GM21447 (cell line): Measurements from ENCODE around the gene MCM8.

ENCODE experiments used
- ATAC-seq: cut with Tn5 transposase; IDR thresholded peaks from one replicate; pipeline ENCODE4 v1.9.1; 2021; ENCODE audit not compliant: unreplicated experiment

MCM8 gene

DNA sequence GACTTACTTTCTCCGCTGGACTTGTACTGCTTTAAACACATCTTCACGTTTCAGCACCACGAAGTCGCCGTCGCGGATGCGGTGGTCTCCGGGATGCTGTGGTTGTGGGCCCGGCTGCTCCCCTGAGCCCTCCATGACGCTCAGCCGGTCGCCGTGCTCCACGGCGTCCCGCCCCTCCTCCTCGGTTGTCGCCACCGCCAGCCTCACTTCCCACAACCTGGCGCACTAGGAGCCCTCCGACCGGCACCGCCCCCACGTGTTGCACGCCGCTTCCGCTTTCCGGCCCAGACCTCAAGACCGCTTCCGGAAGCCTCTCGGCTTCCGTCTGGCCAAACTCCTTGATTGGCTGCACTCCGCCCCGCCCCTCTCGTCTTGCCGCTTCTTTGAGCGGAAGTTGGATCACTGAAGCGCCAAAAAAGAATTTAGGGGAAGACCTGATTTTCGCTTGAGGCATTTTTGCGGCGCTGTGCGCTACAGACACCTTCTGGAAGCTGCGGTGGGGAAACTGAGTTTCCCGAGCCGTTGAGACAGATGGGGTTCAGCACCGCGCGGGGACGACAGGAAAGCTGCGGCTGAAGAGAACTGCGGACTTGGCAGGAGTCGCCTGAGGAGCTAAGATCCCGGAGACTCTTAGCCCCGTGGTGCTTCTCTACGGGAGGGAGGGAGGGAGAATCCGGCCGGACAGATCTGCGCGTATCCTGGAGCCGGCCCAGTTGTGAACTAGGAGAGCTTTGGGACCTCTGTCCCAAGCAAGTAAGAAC, at the start of gene MCM8, which contains the start of gene TRMT6:
TSS of gene MCM8 (plus strand) at position 382 of the 761 bp plus-strand sequence. CDS start 1,364 bp downstream, outside the sequence.
TSS of gene TRMT6 (minus strand) at position 263 of the 761 bp plus-strand sequence. CDS start at position 135, 128 bp downstream.
- ATAC-seq: peak; percentile 98

DNA sequence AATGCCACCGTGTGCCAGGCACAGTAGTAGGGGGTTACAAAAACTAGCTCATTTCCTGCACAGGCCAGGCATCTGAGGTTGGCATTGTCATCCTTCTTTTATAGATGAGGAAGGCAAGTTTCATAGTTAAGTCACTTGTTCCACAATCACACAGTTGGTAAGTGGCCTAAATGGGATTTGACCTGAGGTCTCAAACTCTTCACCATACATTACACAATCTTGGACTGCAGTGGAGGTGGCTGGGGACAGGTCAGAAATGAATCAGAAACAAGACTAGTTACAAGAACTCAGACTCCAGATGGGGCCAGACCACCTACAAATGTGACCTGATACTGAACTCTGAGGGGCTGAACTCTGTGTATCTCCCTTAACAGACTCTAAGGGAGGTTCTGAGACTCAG, 49.5 kb upstream of the MCM8 start:
- ATAC-seq: no peak

DNA sequence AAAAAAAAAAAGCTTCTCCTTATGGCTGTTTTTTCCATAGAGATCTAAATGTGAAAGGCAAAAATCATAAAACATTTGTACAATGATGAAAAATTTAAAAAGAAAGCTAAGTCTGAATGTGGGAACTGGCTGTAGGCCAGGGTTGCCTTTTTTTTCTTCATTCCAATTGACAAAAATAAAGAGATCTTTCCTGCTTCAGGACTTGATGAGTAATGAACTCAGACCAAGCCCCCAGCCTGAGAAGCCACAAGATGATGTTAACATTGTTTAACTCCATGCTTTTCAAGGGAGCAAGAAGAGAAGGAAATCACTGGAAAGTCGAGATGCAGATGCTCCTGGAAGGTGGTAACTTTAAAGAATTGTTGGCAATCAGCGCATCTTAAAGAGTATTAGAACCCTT, 41.5 kb upstream of the MCM8 start:
- no peak for ATAC-seq

DNA sequence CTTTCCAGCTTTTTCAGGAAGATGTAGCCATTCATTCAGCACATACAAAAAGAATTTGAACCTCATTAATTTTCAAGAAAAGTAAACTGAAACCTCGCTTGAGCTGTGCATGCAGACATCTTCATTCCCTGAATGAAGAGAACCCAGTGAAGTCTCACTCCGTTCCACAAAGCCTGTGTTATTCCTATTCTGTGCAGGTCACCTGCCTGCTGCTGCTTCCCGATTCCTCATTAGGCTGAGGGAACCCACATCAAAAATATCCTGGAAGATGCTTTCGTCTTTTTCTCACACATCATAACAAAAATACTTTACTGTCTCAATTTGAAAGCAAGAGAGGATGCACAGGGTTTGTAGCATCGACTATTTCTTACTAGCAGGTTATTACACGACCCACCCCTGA, 40.3 kb upstream of the MCM8 start:
- ATAC-seq: no peak

DNA sequence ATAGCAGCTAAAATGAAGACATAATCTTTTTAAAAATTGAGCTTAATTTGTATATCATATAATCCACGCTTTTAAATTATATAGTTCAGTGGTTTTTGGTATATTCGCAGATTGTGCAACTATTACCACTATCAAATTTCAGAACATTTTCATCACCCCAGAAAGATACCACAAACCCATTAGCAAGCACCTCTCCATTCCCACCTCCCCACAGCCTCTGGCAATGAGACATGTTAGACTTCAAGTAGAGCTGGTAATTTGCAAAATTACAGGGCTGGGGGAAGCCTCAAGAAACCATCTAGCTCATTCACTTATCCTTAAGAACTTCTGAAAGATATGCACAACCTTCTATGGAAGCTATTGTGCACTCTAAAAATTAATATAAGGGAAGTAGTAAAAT, 37.3 kb upstream of the MCM8 start:
- ATAC-seq: no peak

DNA sequence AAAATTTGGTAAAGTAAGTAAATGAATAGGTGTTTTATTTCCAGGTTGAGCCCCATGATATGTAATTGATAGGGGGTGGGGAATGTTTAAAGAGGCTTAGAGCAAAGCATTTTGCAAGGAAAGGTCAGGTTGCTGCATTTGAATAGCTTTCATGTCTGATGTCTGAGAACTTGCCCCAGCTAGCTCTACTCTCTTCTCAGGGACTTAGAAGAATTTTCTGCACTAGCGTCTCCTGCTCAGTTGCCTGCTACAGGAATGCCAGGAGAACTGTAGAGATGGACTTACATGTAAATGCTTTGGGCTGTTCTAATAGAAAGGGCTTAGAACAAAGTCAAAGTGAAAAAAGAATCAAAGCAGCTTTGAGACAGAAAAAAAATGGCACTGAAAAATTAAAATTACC, 35.6 kb upstream of the MCM8 start:
- no peak for ATAC-seq

DNA sequence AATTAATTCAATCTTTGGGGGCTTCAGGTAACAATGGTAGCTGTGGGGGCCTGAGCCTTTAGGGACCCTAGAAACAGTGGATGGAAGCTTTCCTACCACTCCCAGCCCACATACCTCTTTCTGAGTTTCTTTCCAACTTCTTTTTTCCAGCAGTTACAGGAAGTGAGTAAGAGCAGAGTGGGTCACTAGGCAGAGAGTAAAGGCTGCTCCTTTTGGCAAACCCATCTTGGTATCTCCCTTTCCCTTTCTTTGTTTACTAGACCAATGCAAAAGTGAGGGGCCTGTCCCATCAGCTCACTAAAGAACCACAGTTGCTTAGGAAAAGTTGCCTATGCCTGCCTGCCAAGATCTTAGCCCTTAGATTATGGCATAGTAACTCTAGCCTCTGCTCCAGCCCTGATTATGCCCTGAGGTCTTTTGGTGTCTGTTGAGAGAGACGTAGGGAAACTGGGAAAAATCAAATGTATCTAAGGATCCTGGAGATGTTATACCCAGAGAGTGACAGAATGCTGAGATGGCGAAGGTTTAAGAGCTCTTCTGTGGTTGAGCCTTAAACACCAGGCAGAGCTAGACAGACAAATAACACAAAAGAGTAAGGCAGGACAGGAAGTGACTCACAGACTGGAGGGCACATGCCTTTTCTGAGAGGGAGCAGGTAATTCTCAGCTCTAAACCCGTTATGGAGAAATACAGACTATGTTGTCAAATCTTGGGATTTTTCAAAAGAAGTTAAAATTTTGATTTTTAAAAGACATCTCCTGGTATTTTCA, 31.4 kb upstream of the MCM8 start:
- no peak for ATAC-seq

DNA sequence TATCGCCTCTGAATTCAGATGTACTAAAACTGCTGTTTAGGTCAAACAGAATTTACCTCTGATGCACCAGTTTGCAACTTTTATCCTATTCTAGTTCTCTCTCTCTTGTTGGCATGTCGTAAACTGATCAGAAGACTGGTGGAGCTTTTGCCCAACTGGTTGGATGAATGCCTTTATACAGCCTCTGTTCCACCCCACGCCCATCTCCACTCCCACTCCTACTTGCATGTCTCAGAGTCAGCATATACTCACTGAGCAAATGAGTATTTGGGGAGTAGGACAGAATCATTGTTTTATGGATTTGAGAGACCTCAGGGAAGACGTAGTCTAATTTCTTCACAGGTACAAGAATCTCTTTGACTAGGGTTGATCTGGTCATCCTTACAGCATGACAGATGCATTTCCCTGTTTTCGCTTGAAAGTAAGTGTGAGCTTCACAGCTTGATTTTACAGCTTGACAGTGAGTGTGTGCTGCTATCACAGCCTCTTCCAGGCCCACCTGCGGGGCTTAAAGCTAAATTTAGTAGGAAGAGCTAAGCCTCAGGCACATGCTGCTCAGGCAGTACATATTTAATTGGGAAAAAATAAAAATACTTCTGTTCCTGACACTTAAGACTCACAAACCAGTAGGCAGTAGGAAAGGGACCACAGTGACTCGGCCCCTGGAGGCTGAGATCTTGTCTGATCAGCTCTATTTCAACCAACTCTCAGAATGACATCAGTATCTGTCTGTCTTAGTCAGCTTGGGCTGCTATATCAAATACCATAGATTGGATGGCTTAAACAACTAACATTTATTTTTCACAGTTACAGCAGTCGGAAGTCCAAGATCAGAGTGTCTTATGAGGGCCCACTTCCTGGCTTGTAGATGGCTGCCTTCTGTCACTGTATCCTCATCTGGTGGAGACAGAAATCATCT, 30.6 kb upstream of the MCM8 start:
- no peak for ATAC-seq

DNA sequence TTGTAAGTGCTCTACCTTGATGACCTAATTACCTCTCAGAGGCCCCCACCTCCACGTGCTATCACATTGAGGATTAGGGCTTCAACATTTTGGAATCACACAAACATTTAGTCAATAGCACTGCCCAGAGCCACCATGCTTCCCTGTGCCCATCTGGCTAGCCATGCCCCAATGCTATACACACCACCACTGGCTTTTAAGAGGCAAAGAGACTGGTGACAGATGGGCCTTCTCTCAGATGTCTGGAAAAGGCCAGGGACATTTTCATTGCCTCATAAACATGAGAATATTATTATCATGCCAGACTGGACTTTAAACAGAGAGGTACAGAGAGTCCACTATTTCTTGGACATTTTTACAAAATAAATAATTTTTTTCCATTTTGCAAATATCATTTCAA, 29.9 kb upstream of the MCM8 start:
- no peak for ATAC-seq

DNA sequence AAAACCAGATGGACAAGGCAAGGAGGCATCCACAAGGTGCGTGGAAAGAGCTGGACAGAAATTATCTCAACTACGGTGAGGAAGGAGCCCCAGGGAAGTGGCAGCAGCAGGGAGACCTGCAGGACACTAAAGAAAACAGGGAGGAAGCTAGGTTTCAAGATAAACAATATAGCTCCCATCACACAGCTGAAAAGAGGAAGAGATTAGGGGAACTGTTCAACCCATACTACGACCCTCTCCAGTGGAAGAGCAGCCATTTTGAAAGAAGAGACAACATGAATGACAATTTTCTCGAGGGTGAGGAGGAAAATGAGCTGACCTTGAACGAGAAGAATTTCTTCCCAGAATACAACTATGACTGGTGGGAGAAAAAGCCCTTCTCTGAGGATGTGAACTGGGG, 27.0 kb upstream of the MCM8 start:
- no peak for ATAC-seq

DNA sequence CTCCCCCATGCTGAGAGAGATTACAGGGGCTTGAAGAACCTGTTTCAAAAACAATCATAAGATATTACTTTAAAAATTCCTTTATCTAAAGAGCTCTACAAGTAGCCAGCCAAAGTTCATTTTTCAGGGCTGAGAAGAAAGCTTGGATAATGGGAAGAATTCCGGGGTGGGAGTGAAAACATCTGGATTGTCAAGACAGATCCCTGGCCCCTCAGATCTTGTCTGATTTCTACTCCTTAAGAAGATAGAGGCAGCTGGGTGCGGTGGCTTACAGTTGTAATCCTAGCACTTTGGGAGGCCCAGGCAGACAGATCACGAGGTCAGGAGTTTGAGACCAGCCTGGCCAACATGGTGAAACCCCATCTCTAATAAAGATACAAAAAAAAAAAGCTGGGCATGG, 24.9 kb upstream of the MCM8 start:
- no peak for ATAC-seq

DNA sequence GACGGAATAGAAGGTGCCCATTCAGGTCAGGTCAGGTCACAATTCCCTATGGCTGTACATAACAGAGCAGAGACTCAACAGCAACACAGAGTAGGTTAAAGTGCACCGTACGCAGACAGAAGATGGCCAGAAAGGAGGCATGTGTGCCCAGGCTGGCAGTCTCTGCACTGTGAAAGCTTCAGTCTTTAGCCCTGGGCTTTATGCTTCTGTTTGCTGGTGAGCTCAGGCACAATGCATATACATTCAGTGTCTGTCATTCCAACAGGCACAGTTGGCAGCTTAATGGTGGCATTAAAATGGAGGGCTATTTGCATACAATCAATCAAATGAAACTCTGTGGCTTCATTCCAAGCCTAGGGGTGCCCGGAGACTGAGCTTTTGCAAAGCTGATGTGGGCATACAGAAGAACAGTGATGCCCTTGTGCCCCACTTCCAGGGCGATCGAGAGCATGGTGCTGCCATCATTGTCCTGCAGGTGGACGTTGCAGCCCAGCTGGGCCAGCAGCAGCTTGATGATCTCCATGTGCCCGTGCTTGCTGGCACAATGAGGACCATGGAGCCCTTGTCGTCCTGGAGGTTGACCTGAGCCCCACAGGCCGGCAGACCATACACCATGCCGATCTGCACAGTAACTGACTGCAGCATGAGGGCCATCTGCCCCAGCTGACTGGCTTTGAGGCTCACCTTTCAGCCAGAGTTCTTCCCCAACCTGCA, 22.5 kb upstream of the MCM8 start:
- no peak for ATAC-seq

DNA sequence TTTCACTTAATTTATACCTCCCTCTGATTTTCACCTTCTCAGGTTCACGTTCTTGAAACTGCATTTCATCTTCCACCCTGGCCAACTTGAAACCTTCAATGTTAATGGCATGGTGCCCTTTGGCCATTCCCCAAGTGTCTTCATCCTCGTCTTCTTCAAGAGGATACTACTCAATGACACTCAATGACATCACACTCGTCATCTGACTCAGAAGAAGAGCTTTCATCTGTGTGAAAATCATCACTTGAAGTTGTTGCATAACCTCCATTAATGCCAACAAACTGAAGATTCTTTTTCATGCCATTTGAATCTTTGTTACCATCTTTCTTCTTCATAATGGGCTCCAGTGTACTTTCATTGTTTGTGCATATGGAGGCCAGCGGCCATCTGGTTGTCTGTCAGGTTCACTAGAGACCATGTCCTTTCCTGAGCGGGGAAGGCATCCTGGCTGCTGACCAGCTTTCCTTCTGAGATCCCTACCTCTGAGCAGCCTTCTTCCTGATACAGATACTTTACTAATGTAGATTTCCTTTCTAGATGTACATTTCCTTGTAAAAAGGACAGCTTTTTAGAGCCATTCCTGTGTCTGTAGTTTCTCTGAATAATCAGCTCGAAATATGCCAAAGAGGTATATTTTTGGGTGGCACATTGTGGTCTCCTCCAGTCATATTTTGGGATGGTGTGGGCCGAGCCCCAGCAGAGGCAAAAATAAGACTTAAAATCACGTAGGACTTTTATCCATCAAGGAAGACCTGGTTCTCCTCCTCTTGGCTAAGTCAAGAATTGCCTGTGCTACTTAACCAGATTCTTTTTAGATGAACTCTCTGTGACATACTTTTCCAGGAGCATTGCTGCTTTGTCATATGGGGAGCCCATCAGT, 21.4 kb upstream of the MCM8 start:
- no peak for ATAC-seq

DNA sequence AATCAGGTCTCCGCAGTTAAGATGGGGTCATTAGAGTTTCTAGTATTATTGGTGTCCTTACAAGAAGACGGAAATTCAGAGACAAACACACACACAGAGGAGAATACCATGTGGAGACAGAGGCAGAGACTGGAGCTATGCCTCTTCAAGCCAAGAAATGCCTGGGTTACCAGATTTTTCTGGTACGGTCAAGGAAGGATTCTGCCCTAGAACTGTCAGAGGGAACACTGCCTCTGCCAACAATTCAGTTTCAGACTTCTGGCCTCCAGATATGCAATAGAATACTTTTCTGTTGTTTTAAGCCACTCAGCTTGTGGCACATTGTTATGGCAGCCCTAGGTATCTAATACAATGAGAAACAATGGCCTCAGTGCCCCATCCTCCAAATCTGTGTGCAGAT, 19.0 kb upstream of the MCM8 start:
- no peak for ATAC-seq

DNA sequence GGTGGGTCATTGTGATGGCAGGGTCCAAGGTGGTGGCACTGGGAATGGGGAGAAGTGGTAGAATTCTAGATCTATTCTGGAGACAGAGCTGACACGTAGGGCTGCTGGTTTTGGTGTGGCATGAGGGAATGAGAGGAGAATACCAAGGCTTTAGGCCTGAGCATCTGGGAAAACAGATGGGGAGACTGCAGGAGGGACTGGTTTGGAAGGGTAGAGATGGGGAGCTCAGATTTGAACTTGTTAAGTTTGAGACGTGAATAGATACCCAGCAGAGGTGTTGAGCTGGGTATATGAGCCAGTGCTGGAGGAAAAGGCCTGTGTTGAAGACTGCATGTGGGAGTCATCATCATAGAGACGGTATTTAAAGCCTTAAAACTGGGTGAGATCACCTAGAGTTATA, 17.7 kb upstream of the MCM8 start:
- ATAC-seq: no peak

DNA sequence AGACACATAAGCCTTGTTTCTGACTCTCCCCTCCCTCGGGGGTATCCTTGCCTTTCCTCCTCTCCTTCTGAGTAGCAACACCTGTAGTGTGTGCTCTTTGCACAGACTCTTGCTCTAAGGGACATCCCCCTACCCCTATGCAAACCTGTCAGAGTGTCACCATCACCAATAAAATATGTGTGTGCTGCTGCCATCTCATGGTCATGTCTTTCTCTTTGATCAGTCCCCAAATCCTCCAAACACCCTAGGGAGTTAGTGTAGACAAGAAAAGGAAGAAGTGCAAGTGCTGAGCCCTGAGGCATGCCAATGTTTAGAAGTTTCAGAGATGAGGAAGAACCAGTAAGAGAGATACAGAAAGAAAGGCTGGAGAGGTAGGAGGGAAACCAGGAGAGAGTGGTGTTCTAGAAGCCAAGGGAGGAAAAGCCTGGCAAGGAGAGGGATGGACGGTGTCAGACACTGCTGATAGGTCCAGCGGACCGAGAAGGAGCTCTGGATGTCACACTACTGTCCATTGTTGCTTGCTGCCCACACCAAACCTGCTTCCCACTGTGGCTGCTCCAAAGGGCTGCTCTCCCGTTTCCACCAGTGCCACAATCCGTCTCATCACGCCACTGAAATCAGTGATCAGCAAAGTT, 16.5 kb upstream of the MCM8 start:
- ATAC-seq: no peak

DNA sequence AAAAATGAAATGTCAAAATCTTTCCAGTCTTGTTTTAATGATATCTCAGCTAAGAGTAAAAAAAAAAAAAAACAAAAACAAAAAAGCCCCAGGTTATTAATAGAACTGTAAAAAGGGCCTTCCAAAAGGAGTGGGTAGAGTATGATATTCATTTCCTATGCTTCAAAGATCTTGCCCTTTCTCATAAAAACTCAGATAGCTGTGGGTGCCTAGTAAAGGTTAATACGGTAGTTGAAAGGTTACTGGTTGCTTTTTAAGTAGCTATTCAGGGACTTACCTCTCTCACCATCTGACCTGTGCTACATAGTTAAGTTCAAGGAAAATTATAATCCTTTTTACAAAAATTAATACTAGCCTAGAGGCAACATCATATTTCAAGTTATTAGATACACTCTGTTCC, 15.1 kb upstream of the MCM8 start:
- ATAC-seq: no peak

DNA sequence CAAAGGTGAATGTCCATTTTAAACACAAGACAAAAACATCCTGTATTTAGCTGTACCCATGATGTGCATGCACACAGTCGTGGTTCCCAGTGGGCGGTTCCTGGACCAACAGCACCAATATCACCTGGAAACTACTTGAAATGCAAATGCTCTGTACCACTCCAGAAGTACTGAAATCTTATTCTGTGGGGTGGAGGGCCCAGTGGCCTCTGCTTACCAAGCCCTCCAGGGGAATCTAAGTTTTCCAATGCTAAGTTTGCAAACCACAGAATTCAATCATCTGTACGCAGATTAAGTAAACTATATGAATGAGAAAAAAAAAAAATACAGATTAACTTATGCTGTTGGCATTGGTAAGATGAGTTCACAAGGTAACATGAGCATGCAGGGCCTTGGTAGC, 14.2 kb upstream of the MCM8 start:
- no peak for ATAC-seq

DNA sequence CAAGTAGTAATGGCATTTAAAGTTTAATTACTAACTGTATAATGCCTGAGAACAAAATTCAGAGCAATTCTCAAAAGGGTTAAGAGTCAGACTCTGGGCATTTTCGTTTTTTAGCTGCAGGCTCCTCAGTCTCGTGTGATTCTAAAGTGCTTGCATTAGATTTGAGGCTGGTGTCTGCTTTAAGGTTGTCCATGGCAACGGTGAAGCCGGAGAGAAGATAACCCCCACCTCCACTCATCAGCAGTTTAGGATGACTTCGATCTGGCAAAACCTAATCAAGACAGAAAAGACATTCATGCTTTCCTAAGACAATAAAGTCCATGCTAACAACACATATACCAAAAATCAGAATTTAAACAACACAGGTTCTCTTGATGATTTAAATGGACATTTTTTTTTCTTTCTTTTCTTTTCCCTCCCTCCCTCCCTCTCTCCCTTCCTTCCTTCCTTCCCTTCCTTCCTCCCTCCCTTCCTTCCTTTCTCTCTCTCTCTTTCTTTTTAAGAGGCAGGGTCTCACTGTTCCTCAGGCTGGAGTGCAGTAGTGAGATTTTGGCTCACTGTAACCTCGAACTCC, 11.9 kb upstream of the MCM8 start:
- ATAC-seq: no peak
